ENCODE measurements around the gene SDC3.

GRCh38 chr1:30908696-30909364, at the start of gene SDC3:
- TF ChIP-seq REST (IDR thresholded peaks at IDR 0.05) (no peak), CTCF (IDR thresholded peaks at IDR 0.05; ENCODE audit: low read depth, low read length, missing input control) (no peak), TAF1 (conservative IDR thresholded peaks at IDR 0.05) (no peak), JUND (IDR thresholded peaks at IDR 0.05) (no peak), NR2F2 (IDR thresholded peaks at IDR 0.05) (no peak), RAD21 (IDR thresholded peaks at IDR 0.05) (no peak), YY1 (IDR thresholded peaks at IDR 0.05) (no peak), ZBTB33 (IDR thresholded peaks at IDR 0.05) (no peak), ATF3 (IDR thresholded peaks at IDR 0.05) (no peak), GABPA (IDR thresholded peaks at IDR 0.05 in 1 of 2, conservative IDR thresholded peaks at IDR 0.05 in 1 of 2) (no peak), EGR1 (IDR thresholded peaks at IDR 0.05; ENCODE audit: low read depth in 2 of 2) (no peak), SP1 (IDR thresholded peaks at IDR 0.05) (no peak), HNF4A (conservative IDR thresholded peaks at IDR 0.05) (no peak)

Measured in liver (tissue), 3 donors.